Measurements from ENCODE around the gene CDPF1. TPM values are rescaled to one million over a fixed set of nuclear protein-coding genes. Genes with fewer than 3 reads are reported as not detected.

The CDPF1 gene
- total RNA-seq, 1 donor from 2014 or later = 5.1 TPM

Other genes with a start within 250 kb of the CDPF1 start
- gene PPARA, start 99.8 kb downstream of the CDPF1 start, total RNA-seq = 122 TPM
- 0.05 TPM for gene PKDREJ, start 13.1 kb upstream of the CDPF1 start, total RNA-seq
- gene TTC38, start 17.7 kb upstream of the CDPF1 start, total RNA-seq = 189 TPM
- 0.63 TPM for gene GTSE1, start 46.6 kb upstream of the CDPF1 start, total RNA-seq
- 23.6 TPM for gene TRMU, start 85.4 kb upstream of the CDPF1 start, total RNA-seq

All from left lobe of liver (tissue), 1 donor.